Globus pallidus (tissue), 1 donor: ENCODE measurements around the gene CAPZB.

Source experiments
- DNase-seq: peaks from one replicate; pipeline ENCODE4 v3.0.0-alpha.2; 2015; ENCODE audit warnings: low spot score

The CAPZB gene

GRCh38 chr1:19468397-19468956 is 16.9 kb downstream of the CAPZB start:
- no peak for DNase-seq

- no peak for DNase-seq
Observed at GRCh38 chr1:19467199-19468187, 17.8 kb downstream of the CAPZB start.

- no peak for DNase-seq
Observed at GRCh38 chr1:19466112-19466561, 19.2 kb downstream of the CAPZB start.

GRCh38 chr1:19465650-19466049 is 19.7 kb downstream of the CAPZB start:
- no peak for DNase-seq

- no peak for DNase-seq
Observed at GRCh38 chr1:19465123-19465522, 20.2 kb downstream of the CAPZB start.

- DNase-seq = no peak
Observed at GRCh38 chr1:19464696-19465095, 20.6 kb downstream of the CAPZB start.

GRCh38 chr1:19463504-19463803 is 21.9 kb downstream of the CAPZB start:
- no peak for DNase-seq

- no peak for DNase-seq
Observed at GRCh38 chr1:19462781-19463503, 22.4 kb downstream of the CAPZB start.

GRCh38 chr1:19461220-19461554 is 24.2 kb downstream of the CAPZB start:
- DNase-seq = no peak

GRCh38 chr1:19460535-19461219 is 24.7 kb downstream of the CAPZB start:
- no peak for DNase-seq

GRCh38 chr1:19458815-19459417 is 26.4 kb downstream of the CAPZB start:
- no peak for DNase-seq

GRCh38 chr1:19457607-19458006 is 27.7 kb downstream of the CAPZB start:
- DNase-seq = no peak

GRCh38 chr1:19456968-19457441 is 28.3 kb downstream of the CAPZB start:
- no peak for DNase-seq

GRCh38 chr1:19455353-19455752 is 30.0 kb downstream of the CAPZB start:
- no peak for DNase-seq

- DNase-seq = peak; percentile 53
Observed at GRCh38 chr1:19454265-19455146, 30.8 kb downstream of the CAPZB start.

- peak; percentile 83 for DNase-seq
Observed at GRCh38 chr1:19453741-19454201, 31.6 kb downstream of the CAPZB start.

- DNase-seq = no peak
Observed at GRCh38 chr1:19452221-19452663, 33.1 kb downstream of the CAPZB start.

GRCh38 chr1:19450811-19451515 is 34.4 kb downstream of the CAPZB start:
- DNase-seq = no peak

- DNase-seq = no peak
Observed at GRCh38 chr1:19449454-19450228, 35.7 kb downstream of the CAPZB start.
